Motor neuron (in vitro differentiated cells): Measurements from ENCODE around the gene MEAK7. TPM values are rescaled to one million over a fixed set of nuclear protein-coding genes. Genes with fewer than 3 reads are reported as not detected.

Source experiments
- ATAC-seq, 8 experiments: fragments of 200-7000 bp; cut with Tn5 transposase; replicated peaks in 6 of 8; 2 replicates each; pipeline ENCODE4 v1.8.0; 2021; ENCODE audit warnings: mild to moderate bottlenecking in 8 of 8, moderate library complexity in 8 of 8
- H3K27ac ChIP-seq, 2 donors: fragments of 250-450 bp; sonication (Bioruptor Pico); 2 replicates each; pipeline ENCODE4 v1.9.0; 2021; ENCODE audit warnings: antibody characterized with exemption in 2 of 2, mild to moderate bottlenecking in 2 of 2, moderate library complexity in 1 of 2
- H3K4me1 ChIP-seq, 2 donors: fragments of 250-450 bp; sonication (Bioruptor Pico); replicated peaks in 1 of 2; 2 replicates each; pipeline ENCODE4 v1.6.1; 2021; ENCODE audit warnings: antibody characterized with exemption in 2 of 2, mild to moderate bottlenecking in 2 of 2, moderate library complexity in 1 of 2
- H3K4me3 ChIP-seq, 5 donors: fragments of 250-450 bp; sonication (Bioruptor Pico); 2 replicates each; pipeline ENCODE4 v1.9.0; 2021; ENCODE audit warnings: antibody characterized with exemption in 5 of 5, mild to moderate bottlenecking in 5 of 5, moderate library complexity in 4 of 5
- WGBS, 10 experiments: fragments of 450-650 bp; shearing (Covaris generic); methylation state at CpG; one replicate each; pipeline ENCODE4 v1.0.0; 2022; 5-methylcytosine and 5-hydroxymethylcytosine counted together
- in situ Hi-C, 9 experiments: fragments of 400-800 bp; cut with MboI; loops; one replicate each; pipeline ENCODE4 v1.15.0; 2021; ENCODE audit warnings: low sequenced_read_pairs in 9 of 9, low pct_unique_long_range_greater_than_20kb in 2 of 9; ENCODE audit not compliant: unreplicated experiment in 9 of 9
- total RNA-seq, 8 experiments: library from RNA; unstranded; fragments of 300-600 nt; gene quantifications; 2 replicates each; pipeline versions ENCODE4 v1.2.3 to v1.2.4, GENCODE V29; 2022

MEAK7 gene
- total RNA-seq, 8 experiments from 2014 or later: 6.5 to 18.9 (median 16.1) TPM

DNA sequence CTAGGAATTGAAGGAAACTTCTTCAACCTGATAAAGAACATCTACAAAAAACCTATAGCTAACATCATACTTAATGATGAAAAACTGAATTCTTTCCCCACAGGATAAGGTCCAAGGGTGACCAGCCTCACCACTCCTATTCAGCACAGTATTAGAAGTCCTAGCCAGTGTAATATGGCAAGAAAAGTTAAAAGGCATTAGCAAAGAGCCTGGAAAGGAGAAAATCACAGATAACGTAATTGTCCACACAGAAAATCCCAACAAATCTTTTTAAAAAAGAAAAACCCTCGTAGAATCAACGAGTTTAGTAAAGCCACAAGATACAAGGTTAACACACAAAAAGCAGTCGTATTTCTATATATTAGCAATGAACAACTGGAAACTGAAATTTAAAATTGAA, 37.8 kb downstream of the MEAK7 start:
- no peak for ATAC-seq
- in situ Hi-C loops: no loop called here
- 40 to 84% (median 69%) methylated on average over 1 to 4 of the region's 4 CpGs for WGBS, 10 experiments
- Histone ChIP-seq H3K4me3 (no peak overlapping the region), H3K4me1 (no peaks in the 10 kb centered on the region), H3K27ac (no peak overlapping the region)

DNA sequence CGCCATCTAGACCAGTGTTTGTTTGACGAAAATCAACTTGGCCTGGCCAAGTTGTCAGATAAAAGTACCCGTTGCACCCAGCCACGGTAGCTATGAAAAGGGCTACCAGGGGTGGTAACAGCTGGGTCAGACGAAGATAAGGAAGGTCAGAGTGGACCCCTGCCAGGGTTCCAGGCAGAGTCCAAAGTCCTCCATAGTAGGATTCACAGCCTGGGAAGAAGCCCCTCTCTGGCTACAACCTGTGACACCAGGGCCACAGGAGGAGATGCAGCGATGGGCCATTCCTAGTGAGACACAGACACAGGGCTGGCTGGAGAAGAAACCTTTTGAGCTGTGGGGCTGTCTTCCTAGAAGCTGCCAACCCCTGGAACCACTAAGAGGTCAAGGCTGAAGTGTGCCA, 39.3 kb downstream of the MEAK7 start:
- ATAC-seq: no peak
- 73 to 100% (median 92%) methylated on average over 1 to 4 of the region's 6 CpGs; no CpG with 5 or more reads in 1 of the 10 experiments for WGBS, 10 experiments
- in situ Hi-C loops: no loop called here
- Histone ChIP-seq H3K4me1 (no peaks in the 10 kb centered on the region), H3K4me3 (no peak overlapping the region), H3K27ac (no peak overlapping the region)

DNA sequence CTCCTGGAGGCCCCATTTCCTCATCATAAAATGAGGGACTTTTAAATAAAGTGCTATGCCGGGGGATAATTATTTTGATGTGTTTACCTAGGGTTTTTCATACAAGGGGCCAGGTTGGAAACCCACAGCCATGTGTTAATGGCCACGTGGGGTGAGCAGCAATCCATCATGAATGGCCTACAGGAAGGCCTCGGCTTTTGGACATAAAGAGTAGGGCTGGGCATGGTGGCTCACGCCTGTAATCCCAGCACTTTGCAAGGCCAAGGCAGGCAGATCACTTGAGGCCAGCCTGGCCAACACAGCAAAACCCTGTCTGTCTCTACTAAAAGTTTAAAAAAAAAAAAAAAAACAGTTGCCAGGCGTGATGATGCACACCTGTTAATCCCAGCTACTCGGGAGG, 40.3 kb downstream of the MEAK7 start:
- 20 to 100% (median 86%) methylated on average over 1 to 5 of the region's 6 CpGs; no CpG with 5 or more reads in 2 of the 10 experiments for WGBS, 10 experiments
- Histone ChIP-seq H3K27ac (no peak overlapping the region), H3K4me3 (no peak overlapping the region), H3K4me1 (no peaks in the 10 kb centered on the region)
- no peak for ATAC-seq
- in situ Hi-C loops: no loop called here

DNA sequence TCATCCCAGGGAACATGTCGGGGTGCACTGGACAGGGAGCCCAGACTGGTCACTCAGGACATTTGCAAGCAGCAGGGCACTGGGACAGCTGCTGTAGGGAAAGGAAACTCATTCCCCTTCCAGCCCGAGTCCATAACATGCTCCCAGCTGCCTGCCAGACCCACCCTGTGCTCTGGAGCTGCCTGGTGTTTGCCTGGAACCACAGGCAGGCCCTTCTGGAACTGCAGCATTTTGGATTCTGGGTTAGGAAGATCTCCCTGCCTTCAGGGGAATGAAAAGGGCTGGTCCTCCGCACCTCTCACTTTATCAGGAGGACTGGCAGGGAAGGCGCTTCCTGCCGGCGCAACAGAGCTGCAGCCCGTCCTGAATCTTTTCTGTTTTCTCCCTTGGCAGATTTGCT, 41.2 kb downstream of the MEAK7 start:
- WGBS, 10 experiments: 71 to 100% (median 92%) methylated on average over 1 to 6 of the region's 7 CpGs; no CpG with 5 or more reads in 4 of the 10 experiments
- in situ Hi-C loops: no loop called here
- H3K4me1 ChIP-seq: no peaks in the 10 kb centered on the region
- no peak overlapping the region for H3K27ac ChIP-seq
- peak in 1 of 8 experiments; percentile 21 for ATAC-seq
- no peak overlapping the region for H3K4me3 ChIP-seq

DNA sequence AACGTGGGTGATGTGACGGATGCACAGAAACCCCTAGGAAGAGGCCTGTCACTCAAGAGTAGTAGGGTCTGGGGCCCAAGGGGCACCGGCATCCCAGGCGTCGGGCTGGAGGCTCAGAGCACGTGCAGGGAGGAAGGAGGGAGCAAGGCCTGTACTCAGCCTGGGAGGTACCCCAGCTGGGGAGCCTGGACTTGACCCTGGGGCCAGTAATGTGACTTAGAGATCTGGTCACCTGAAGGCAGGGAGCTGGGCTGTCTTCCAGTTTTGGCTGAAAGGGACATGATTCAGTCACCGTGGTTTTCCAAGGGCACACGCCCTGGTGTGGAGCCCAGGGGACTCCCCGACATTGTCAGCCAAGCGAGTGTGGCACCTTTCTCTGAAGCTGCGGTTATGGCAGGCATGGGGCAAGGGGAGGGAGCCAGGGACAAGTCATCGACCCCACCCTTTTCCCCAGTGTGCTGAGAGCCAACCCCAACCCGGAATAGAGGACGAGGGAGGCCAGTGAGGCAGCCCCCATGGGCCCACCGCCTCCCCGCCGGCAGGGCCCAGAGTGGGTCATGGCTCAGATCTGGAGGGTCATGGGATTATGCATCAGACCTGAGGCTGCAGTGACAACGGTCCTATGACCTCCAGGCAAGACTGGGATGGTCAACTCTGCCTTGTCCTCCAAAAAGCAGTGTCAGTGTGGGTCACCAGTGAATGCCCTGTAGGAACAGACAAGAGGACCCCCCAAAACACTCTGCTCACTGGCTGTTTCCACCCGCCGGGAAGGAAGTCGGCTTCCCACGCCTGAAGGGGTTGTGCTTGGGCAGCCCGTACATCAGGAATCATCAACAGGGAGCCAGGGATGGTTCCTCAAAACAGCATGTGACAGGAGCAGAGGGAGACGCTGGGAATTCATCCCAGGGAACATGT, 41.9 kb downstream of the MEAK7 start:
- Histone ChIP-seq H3K4me1 (no peaks in the 10 kb centered on the region), H3K27ac (no peak overlapping the region), H3K4me3 (no peak overlapping the region)
- WGBS, 10 experiments: 60 to 93% (median 77%) methylated on average over 1 to 15 of the region's 24 CpGs; no CpG with 5 or more reads in 4 of the 10 experiments
- no peak for ATAC-seq
- in situ Hi-C loops: no loop called here

DNA sequence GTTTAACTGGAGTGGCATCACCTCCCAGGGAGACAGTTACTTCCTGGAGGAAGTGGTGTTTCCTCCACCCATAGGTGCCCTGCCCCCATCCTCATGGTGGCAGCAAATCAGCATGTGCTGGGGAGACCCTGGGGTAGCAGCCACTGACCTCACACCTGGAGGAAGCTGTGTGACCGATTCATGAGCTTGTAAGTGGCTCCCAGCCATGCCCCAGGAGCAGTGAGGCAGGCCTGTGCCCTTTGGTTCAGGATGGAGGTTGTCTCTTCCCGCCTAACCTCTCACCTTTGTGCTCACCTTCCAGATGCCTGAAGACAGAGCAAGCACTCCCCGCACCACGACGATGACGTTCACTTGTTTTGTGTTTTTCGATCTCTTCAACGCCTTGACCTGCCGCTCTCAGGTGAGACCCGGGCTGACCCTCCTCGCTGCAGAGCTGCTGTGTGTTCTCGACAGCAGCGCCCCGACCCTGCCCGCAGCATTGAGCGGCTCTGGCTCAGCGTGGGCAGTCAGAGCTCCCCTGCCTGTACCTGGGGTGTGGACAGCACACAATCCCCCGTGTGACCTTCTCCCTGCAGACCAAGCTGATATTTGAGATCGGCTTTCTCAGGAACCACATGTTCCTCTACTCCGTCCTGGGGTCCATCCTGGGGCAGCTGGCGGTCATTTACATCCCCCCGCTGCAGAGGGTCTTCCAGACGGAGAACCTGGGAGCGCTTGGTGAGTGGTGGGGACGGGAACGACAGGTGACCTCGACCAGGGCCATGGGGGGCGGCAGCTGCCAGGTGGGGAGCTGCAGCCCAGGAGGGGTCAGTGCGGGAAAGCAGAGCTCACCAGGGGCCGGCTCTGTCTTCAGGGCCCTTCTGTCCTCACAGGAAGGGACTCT, 42.8 kb downstream of the MEAK7 start:
- Histone ChIP-seq H3K4me1 (no peaks in the 10 kb centered on the region), H3K4me3 (no peak overlapping the region), H3K27ac (no peak overlapping the region)
- in situ Hi-C loops: no loop called here
- WGBS, 10 experiments: 73 to 100% (median 91%) methylated on average over 1 to 18 of the region's 30 CpGs; no CpG with 5 or more reads in 4 of the 10 experiments
- no peak for ATAC-seq

DNA sequence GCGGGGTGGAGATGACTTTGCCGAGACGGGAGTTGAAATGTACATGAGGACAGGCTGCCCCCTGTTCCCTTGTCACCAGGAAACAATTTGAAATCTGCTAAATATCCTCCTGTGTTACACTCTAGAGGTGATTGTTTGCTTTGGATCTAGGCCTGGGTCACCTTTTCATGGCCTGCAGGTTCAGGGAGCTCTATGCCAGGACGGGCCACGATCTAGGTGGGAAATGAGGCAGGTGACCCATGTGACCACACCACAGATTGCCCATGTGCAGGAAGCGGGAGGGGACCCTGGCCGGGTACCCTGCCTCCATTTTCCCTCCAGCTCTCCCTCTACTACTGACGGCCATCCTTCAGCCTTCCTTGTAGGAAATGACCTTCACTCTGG, 43.4 kb downstream of the MEAK7 start:
- 61 to 90% (median 84%) methylated on average over 2 to 5 of the region's 8 CpGs; no CpG with 5 or more reads in 6 of the 10 experiments for WGBS, 10 experiments
- Histone ChIP-seq H3K4me1 (no peaks in the 10 kb centered on the region), H3K27ac (peak overlapping the region in 1 of 2 donors; percentile 33), H3K4me3 (no peak overlapping the region)
- in situ Hi-C loops: no loop called here
- no peak for ATAC-seq

DNA sequence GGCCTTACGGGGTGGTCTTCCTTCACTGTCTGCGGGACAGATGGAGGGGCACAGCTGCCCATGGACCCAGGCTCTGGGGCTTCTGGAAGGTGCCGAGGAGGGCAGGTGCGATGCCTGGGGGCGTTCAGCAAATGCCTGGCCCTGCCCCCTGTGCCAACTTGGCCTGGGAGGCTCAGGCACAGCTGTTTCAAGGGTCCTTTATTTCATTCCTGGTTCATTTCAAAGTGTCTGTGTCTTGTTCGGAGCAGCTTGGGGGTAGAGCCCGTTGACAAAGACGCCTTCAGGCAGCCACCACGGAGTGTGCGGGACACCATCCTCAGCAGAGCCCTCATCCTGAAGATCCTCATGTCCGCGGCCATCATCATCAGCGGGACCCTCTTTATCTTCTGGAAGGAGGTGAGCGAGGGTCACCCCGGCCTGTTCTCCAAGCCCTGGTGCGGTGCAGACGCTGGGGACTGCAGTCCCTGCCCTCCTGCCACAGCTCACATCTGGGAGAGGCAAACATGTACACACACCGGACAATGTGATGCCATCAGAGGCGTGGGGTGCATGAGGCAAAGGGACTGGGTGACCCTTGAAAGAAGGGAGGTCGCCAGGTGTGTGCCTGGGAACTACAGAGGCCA, 43.9 kb downstream of the MEAK7 start:
- ATAC-seq: peak in 4 of 8 experiments; percentile 3 to 21 (median 12)
- WGBS, 10 experiments: 40 to 80% (median 70%) methylated on average over 1 to 4 of the region's 20 CpGs; no CpG with 5 or more reads in 6 of the 10 experiments
- in situ Hi-C loops: no loop called here
- H3K27ac ChIP-seq: peak overlapping the region in 1 of 2 donors; percentile 33
- H3K4me3 ChIP-seq: no peak overlapping the region
- H3K4me1 ChIP-seq: no peaks in the 10 kb centered on the region

DNA sequence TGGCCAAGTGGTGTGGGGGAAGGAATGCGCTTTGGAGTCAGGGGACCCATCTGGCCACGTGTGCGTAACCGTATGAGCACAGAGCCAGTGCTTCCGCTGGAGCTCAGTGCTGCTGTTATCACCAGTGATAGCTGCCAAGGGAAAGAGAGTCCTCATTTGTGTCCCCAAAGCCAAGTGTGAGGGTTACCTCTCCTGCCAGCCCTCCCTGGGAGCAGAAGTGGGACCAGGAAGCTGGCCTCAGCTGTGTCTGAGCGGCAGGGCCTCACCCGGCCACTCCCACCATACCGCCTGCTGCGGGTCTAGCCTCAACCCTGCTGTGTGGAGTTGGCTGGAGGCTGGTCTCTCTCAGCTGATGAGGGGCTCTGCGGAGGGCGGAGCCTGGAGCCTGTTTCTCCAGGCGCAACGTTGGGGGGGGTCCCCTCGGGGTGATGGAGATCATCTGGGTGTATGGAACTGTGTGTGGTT, 44.5 kb downstream of the MEAK7 start:
- in situ Hi-C loops: no loop called here
- Histone ChIP-seq H3K4me3 (no peak overlapping the region), H3K4me1 (no peaks in the 10 kb centered on the region), H3K27ac (peak overlapping the region in 1 of 2 donors; percentile 59)
- ATAC-seq: peak in 5 of 8 experiments; percentile 38 to 80 (median 74)
- 60 to 100% (median 77%) methylated on average over 2 to 13 of the region's 14 CpGs; no CpG with 5 or more reads in 5 of the 10 experiments for WGBS, 10 experiments

DNA sequence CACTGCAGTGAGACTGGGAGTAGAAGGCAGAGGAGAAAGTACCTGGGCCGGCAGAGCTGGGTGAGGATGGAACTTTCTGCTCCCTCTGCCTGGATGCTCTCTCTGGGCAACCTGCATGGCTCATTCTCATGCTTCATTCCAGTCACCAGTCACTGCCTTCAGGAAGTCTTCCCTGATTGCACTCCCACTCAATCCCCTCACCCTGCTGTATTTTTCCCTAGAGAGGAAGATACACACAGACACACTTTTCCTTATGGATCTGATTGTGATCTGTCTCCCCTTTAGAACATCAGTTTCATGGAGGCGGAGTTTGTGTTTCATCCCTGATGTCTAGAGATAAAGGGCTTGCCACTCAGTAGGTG, 44.9 kb downstream of the MEAK7 start:
- Histone ChIP-seq H3K4me1 (no peaks in the 10 kb centered on the region), H3K27ac (peak overlapping the region in 1 of 2 donors; percentile 59), H3K4me3 (no peak overlapping the region)
- ATAC-seq: no peak
- 90 to 100% (median 100%) methylated on average over 1 to 2 of the region's 2 CpGs; no CpG with 5 or more reads in 6 of the 10 experiments for WGBS, 10 experiments
- in situ Hi-C loops: no loop called here

DNA sequence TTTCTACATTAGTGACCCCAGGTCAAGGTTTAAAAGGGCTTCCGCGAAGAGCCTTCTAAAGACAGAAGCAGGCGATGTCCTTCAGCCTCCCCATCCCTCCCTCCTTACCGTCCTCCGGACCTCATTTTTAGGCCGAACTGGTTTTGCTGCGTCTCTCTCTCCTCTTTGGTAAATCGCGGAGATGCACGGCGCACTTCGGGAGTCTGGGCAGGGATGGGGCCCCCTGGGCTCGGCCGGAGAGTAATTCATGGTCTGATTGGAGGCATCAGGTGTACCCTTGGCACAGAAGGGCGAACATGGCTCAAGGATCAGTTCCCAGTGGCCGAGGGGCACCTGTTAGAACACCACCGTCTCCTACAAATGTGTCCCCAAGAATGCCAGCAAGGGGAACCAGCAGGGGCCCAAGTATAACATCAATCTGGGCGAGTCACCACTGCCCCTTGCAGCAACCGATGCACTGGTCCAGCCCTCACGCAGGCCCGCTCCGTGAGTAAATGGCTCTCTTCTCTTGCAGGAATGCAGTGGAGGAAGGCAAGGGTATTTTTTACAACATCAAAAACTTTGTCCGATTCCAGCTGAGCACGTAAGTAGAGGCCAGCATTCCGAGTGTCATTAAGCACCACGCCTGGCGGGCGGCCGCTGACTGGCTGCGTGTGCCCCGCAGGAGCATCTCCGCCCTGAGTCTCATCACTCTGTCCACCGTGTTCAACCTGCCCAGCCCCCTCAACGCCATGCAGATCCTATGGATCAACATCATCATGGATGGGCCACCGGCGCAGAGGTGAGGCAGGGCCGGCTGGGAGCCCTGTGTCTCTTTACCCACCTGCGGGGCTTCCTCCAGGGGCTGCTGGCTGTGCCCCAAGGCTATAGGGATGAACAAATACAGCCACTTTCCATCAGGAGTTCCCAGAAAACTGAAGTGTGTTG, 45.6 kb downstream of the MEAK7 start:
- in situ Hi-C loops: no loop called here
- Histone ChIP-seq H3K27ac (no peak overlapping the region), H3K4me1 (no peaks in the 10 kb centered on the region), H3K4me3 (no peak overlapping the region)
- no peak for ATAC-seq
- WGBS, 10 experiments: 86 to 98% (median 94%) methylated on average over 6 to 14 of the region's 38 CpGs; no CpG with 5 or more reads in 3 of the 10 experiments

DNA sequence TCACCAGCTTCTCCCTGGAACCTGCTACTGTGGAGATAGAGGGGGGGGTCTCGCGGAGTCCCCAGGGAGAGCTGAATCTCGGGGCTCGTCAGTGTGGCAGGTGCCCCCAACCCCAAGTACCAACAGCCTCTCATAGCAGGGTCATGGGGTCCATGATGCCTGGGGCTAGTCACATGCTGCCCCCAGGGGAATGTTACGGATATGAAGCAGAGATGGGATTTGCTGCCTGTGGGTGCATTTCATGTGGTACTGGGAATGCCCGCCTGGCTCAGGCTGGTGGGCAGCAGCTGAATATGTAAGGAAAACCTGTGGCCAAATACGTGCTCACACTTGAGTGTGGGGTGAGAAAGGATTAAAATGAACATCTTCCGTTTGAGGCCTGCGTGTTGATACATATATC, 49.4 kb downstream of the MEAK7 start:
- no peak for ATAC-seq
- Histone ChIP-seq H3K4me3 (no peak overlapping the region), H3K4me1 (no peaks in the 10 kb centered on the region), H3K27ac (no peak overlapping the region)
- WGBS, 10 experiments: 64 to 100% (median 89%) methylated on average over 1 to 5 of the region's 9 CpGs; no CpG with 5 or more reads in 2 of the 10 experiments
- in situ Hi-C loops: no loop called here
